Calu3 (cell line): ENCODE data around the gene CCDC39. TPM values are rescaled to one million over a fixed set of nuclear protein-coding genes. Genes with fewer than 3 reads are reported as not detected.

Source experiments
- BruUV-seq: library from RNA; stranded (reverse); fragments of 400-500 nt; replicated peaks from 2 replicates; lab custom pipeline; 2021; lab: Mats Ljungman, UMichigan
- CTCF ChIA-PET: fragments of 300-600 bp; sonication (Branson Sonifier 250); formaldehyde crosslinking; loops from one replicate; lab custom pipeline; 2022; ENCODE audit warnings: antibody characterized with exemption; lab: Charles Lee
- DNase-seq: peaks from one replicate; pipeline ENCODE4 v3.0.0; 2022
- H3K27ac Mint-ChIP-seq: one replicate; pipeline ENCODE4 v1.8.0; 2022; ENCODE audit warnings: mixed read lengths; ENCODE audit not compliant: unreplicated experiment
- H3K27me3 Mint-ChIP-seq: one replicate; pipeline ENCODE4 v1.8.0; 2022; ENCODE audit warnings: mixed read lengths; ENCODE audit not compliant: unreplicated experiment
- H3K36me3 Mint-ChIP-seq: one replicate; pipeline ENCODE4 v1.8.0; 2022; ENCODE audit warnings: mild to moderate bottlenecking, moderate library complexity, mixed read lengths; ENCODE audit not compliant: insufficient read depth, unreplicated experiment
- H3K4me1 Mint-ChIP-seq: one replicate; pipeline ENCODE4 v1.8.0; 2022; ENCODE audit warnings: mild to moderate bottlenecking, low read depth, mixed read lengths; ENCODE audit not compliant: unreplicated experiment
- H3K4me3 Mint-ChIP-seq: one replicate; pipeline ENCODE4 v1.8.0; 2022; ENCODE audit warnings: mild to moderate bottlenecking, low read depth, moderate library complexity, mixed read lengths; ENCODE audit not compliant: unreplicated experiment
- H3K9me3 Mint-ChIP-seq: one replicate; pipeline ENCODE4 v1.8.0; 2022; ENCODE audit warnings: low read depth, mixed read lengths; ENCODE audit not compliant: unreplicated experiment
- intact Hi-C: fragments of 100-400 bp; cut with micrococcal nuclease; formaldehyde crosslinking; loops from one replicate; pipeline ENCODE4 v1.10.0; 2022; ENCODE audit not compliant: unreplicated experiment
- total RNA-seq: library from RNA; stranded (reverse); gene quantifications from 2 replicates; pipeline ENCODE4 v1.2.3, GENCODE V29; 2022
- TF ChIP-seq, protein P1 (sequence below): fragments of 200-600 bp; IDR thresholded peaks from one replicate; pipeline ENCODE4 v1.8.0; 2022; ENCODE audit warnings: antibody characterized with exemption; ENCODE audit not compliant: unreplicated experiment

CCDC39 gene
- total RNA-seq, 1 experiment from 2014 or later = not detected

- CTCF ChIA-PET = no interaction called here
- no TSS peak for BruUV-seq
- no peaks in the 10 kb centered on the region for H3K9me3 Mint-ChIP-seq
- H3K27ac Mint-ChIP-seq = no peak overlapping the region
- H3K4me1 Mint-ChIP-seq = no peaks in the 10 kb centered on the region
- no peak overlapping the region for H3K4me3 Mint-ChIP-seq
- TF ChIP-seq, protein P1, sequence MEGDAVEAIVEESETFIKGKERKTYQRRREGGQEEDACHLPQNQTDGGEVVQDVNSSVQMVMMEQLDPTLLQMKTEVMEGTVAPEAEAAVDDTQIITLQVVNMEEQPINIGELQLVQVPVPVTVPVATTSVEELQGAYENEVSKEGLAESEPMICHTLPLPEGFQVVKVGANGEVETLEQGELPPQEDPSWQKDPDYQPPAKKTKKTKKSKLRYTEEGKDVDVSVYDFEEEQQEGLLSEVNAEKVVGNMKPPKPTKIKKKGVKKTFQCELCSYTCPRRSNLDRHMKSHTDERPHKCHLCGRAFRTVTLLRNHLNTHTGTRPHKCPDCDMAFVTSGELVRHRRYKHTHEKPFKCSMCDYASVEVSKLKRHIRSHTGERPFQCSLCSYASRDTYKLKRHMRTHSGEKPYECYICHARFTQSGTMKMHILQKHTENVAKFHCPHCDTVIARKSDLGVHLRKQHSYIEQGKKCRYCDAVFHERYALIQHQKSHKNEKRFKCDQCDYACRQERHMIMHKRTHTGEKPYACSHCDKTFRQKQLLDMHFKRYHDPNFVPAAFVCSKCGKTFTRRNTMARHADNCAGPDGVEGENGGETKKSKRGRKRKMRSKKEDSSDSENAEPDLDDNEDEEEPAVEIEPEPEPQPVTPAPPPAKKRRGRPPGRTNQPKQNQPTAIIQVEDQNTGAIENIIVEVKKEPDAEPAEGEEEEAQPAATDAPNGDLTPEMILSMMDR = no peak
- no peak for DNase-seq
- no peaks in the 10 kb centered on the region for H3K27me3 Mint-ChIP-seq
- intact Hi-C loops = no loop called here
- no peaks in the 10 kb centered on the region for H3K36me3 Mint-ChIP-seq
These were observed 25.2 kb upstream of the CCDC39 start for GRCh38 chr3:180704532-180704931.

DNA sequence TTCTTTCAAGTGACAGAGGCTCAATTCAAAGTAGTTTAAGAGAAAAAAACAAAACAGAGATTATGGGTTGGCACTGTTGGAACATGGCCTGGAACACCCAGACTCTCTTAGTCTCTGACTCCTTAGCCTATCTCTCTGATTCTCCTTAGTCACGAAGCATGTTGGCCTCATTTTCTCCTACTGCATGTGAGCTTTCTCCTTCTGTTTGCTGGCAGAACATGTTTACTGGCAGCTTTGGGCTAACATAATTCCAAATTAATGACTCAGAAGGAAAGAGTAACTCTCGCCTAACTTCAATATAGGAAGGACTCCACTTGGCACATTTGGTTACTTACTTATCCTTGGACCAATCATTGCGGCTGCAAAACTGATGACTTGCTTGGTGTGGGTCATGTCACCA, 21.7 kb upstream of the CCDC39 start:
- intact Hi-C loops = no loop called here
- Mint-ChIP-seq H3K27ac (no peak overlapping the region), H3K36me3 (no peaks in the 10 kb centered on the region), H3K27me3 (no peaks in the 10 kb centered on the region), H3K9me3 (no peaks in the 10 kb centered on the region), H3K4me3 (no peak overlapping the region), H3K4me1 (no peaks in the 10 kb centered on the region)
- TF ChIP-seq, protein P1 = no peak
- CTCF ChIA-PET = no interaction called here
- no peak for DNase-seq
- BruUV-seq = no TSS peak

DNA sequence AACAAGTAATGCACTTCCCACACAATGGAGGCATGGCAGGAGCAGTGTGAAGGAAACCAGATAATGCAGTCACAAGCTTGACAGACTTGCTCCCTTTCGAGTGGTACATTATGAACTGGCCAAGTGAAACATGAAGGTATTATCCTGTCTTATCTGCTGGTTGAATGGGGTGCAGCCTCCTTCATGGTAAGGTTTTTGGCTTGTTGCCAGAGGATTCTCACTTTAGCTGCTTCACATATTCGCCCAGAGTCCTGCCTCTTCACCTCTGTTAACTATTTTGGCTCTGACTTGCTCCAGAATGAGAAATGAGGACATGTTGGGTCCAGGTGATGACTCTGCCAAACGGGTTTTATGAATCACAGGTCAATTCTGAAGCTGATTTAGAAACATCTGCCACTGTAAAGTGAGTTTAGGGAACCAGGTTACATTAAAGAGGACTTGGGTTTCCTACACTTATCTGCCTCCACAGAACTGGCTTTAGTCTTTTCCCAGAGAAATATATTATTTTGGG, 19.5 kb upstream of the CCDC39 start:
- BruUV-seq = no TSS peak
- intact Hi-C loops = no loop called here
- no peaks in the 10 kb centered on the region for H3K36me3 Mint-ChIP-seq
- CTCF ChIA-PET = no interaction called here
- DNase-seq = no peak
- no peak overlapping the region for H3K4me3 Mint-ChIP-seq
- H3K4me1 Mint-ChIP-seq = no peaks in the 10 kb centered on the region
- no peaks in the 10 kb centered on the region for H3K27me3 Mint-ChIP-seq
- no peaks in the 10 kb centered on the region for H3K9me3 Mint-ChIP-seq
- TF ChIP-seq, protein P1 = no peak
- no peak overlapping the region for H3K27ac Mint-ChIP-seq

DNA sequence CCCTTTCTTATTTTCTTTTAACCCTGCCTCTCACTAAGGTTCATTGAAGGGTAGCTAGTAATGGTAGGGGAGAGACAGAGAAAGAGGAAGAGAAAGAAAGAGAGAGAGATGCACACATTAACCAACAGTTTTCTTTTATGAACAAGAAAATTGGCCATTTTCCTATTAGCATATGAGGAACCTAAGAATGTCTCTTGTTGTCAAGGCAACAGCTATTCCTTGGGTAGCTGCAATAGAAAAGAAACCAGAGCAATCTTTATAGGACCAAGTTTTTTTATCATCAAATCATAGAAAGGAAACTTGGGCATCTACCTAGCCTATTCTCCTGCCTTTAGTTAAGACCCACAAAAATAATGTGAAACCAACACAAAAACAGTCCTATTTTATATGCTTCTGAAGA, 15.0 kb upstream of the CCDC39 start:
- intact Hi-C loops = loop anchor here (5.0 kb wide), 1 partner anchor 483 kb away; no protein-coding TSS in a partner anchor
- BruUV-seq = no TSS peak
- Mint-ChIP-seq H3K9me3 (no peaks in the 10 kb centered on the region), H3K27ac (no peak overlapping the region), H3K36me3 (no peaks in the 10 kb centered on the region), H3K4me1 (no peaks in the 10 kb centered on the region), H3K4me3 (no peak overlapping the region), H3K27me3 (no peaks in the 10 kb centered on the region)
- TF ChIP-seq, protein P1 = no peak
- CTCF ChIA-PET = interaction anchor here (1.3 kb wide), 1 partner anchor 68 kb away, joined by 3 read pairs; no protein-coding TSS in a partner anchor
- DNase-seq = no peak
